GM21390 (cell line): ENCODE results near the gene SLC25A33.
A peak's percentile ranks its signal among the peaks of the same experiment; 100 is the strongest.
"Not testable (repeated sequence)": the region's sequence is repeated elsewhere in the genome, so short reads cannot be mapped to it uniquely, and the experiment has no call there.

ENCODE experiments used
- ATAC-seq: cut with Tn5 transposase; IDR thresholded peaks from one replicate; pipeline ENCODE4 v1.9.1; 2021; ENCODE audit not compliant: unreplicated experiment

Gene SLC25A33

GRCh38 chr1:9618909-9619679 lies 79.8 kb downstream of the SLC25A33 start:
- ATAC-seq: no peak

- no peak for ATAC-seq
Observed at GRCh38 chr1:9621032-9621431, 81.8 kb downstream of the SLC25A33 start.

- ATAC-seq: no peak
Observed at GRCh38 chr1:9624081-9624480, 84.8 kb downstream of the SLC25A33 start.

- ATAC-seq: not testable (repeated sequence)
Observed at GRCh38 chr1:9625030-9625429, 85.8 kb downstream of the SLC25A33 start.

- no peak for ATAC-seq
Observed at GRCh38 chr1:9626201-9626608, 86.9 kb downstream of the SLC25A33 start.

GRCh38 chr1:9628541-9629444 lies 89.5 kb downstream of the SLC25A33 start:
- ATAC-seq: no peak

GRCh38 chr1:9629445-9630201 lies 90.4 kb downstream of the SLC25A33 start:
- peak; percentile 38 for ATAC-seq

GRCh38 chr1:9630331-9631111 lies 91.3 kb downstream of the SLC25A33 start:
- no peak for ATAC-seq

GRCh38 chr1:9631613-9632012 lies 92.3 kb downstream of the SLC25A33 start:
- no peak for ATAC-seq

GRCh38 chr1:9633493-9633892 lies 94.2 kb downstream of the SLC25A33 start:
- no peak for ATAC-seq

GRCh38 chr1:9634582-9634981 lies 95.3 kb downstream of the SLC25A33 start:
- ATAC-seq: no peak
